ENCODE measurements around the gene MAPKAP1.

The MAPKAP1 gene

DNA sequence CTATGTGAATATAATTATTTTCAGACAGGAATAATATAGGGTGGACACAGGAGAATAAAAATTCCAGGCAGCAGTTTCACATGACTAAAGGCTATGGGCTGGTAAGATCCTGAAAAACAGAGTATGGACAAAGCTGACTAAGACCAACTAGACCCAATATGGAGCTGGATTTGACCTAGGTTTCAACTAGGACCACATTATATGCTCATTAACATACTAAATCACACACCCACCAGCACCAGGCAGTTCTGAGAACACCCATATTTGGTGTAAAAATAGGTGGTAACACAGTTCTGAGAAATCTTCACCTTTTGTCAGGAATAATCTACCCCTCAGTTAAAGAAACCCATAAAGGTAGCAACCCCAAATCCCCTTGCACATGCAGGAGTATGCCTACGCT is 64.7 kb downstream of the MAPKAP1 start:
- DNase-seq (ENCODE audit: low spot score), result no peak

DNA sequence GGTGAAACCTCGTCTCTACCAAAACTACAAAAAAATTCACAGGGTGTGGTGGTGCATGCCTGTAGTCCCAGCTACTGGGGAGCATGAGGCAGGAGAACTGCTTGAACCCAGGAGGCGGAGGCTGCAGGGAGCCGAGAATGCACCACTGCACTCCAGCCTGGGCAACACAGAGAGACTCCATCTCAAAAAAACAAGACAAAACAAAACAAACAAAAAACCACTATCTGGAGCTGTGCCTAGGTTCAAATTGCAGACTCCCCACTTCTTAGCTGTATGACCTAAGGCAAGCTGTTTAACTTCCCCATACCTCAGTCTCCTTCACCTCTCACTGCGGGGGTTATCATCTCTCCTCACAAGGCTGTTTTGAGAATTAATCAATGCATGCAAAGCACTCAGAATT is 68.0 kb downstream of the MAPKAP1 start:
- no peak for DNase-seq (ENCODE audit: low spot score)

DNA sequence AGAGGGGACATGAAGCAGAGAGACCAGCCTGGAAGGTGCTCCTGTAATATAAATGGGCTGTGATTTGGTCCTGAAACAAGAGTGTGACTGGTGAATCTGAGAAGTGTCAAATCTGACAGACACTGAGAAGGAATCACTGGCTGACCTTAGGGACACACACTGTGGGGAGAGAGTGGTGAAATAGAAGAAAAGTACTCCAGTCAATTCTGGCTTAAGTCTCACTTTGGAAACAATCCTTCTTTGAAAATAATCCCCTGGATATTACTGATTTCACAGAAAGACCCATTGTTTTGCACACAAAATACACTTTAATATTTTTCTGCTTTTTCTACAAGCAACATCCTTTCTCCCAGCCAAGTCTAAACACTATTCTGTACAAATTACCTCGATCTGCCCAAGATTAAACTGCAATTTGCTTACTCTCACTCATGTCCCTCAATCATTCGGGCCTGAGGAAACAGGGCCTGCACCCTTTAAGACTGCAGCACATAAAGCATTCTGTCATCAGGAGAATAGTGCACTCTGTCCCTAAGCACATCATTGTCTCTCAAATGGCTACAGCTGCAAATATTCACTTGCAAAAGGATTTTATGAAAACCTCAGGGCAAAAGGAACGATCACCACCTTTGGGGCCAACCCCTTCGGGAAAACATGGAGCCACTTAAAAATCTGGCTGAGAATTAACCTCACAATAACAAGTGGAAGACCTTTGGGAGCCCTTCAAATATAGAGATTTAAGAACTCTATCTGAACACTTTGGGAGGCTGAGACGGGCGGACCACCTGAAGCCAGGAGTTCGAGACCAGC is 68.6 kb downstream of the MAPKAP1 start:
- DNase-seq (ENCODE audit: low spot score), result no peak

DNA sequence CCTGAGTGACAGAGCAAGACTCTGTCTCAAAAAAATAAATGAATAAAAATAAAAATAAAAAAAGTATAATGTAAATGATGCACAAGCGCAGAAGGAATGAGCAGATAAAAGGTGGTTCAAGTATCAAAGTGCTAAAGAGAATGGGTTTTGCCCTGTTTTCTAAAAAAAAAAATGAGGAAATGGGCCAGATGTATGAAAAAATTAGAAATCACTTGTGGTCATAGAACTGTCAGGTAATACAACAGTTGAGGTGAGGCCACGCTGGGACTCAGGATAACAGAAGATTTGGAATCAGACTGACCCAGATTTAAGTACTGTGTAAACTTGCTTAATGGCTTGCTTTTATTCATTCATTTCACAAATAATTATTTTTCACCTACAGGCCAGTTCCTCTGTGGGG is 69.8 kb downstream of the MAPKAP1 start:
- no peak for DNase-seq (ENCODE audit: low spot score)

DNA sequence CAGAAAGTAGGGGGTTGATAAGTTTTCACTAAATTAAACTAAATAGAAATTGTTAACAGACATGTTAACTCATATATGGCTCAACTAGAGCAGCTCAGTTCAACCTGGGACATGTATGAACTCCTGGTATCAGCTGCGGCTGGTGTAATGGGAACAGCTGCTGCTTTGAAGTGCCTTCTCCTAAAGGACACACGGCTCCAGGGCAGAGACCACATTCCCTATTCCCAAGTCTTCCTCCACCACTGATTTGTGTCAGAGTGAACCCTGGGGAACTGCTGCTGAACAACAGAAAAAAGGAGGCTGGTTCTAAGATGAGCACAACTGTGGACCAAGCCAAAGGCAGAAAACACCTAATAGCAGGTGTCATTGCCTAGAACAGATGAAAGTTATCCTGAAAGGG is 71.1 kb downstream of the MAPKAP1 start:
- no peak for DNase-seq (ENCODE audit: low spot score)

DNA sequence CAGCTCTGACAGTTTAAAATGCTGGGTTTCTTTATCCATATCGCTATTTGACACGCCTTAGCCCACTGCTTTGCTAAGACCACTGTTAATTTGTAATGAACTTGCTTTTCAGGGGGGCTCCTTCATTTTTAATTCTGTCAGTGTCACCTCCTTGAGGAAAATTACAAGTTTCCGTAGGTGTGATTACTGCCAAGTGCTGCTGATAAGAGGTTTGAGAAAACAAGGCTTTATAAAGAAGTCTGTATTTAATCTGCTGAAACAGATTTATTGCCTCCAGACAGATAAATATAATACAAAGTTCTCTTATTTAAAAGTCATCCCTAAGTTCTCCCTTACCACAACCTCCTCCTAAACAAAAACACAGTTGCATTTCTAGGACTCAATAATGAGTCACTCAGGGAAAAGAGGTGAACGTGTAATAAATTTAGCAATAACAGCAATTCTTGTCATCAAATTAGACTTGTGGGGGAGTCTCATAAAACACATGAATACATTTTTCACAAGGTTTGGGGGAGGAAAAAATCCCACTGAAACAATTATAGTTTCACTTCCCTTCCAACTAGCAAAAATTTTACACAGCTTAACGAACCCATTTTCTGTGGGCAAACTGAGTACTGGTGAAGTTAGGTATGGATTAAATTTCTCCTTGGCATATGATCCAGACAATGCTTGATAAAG is 72.8 kb downstream of the MAPKAP1 start:
- DNase-seq (ENCODE audit: low spot score), result no peak

DNA sequence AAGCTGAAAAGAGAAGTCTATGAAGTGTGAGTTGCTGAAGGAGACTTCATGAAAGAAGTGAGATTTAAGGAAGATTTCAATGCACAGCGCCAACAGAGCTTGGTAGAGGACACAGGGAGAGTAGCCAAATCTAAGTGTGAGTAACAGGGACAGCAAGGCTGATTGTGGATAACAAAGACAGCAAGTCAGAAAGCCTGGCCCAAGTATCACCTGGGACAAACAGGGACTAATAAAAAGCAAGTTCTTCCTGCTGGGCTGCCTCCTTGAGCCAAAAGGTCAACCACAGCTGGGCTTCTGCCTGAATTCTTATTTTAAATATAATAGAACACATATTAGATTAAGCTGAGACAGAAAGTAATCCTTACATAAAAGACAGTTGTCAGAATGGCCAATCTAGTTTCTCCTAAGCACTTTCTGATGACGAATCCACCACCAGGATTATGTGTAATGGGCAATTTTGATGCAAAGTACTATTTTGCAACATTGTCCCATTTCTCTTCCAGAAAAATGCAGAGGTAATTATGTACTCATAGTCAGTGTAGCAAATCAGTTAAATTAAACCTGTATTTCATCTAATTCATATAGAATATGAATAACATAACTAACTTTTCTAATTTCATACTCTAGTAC is 73.8 kb downstream of the MAPKAP1 start:
- no peak for DNase-seq (ENCODE audit: low spot score)

DNA sequence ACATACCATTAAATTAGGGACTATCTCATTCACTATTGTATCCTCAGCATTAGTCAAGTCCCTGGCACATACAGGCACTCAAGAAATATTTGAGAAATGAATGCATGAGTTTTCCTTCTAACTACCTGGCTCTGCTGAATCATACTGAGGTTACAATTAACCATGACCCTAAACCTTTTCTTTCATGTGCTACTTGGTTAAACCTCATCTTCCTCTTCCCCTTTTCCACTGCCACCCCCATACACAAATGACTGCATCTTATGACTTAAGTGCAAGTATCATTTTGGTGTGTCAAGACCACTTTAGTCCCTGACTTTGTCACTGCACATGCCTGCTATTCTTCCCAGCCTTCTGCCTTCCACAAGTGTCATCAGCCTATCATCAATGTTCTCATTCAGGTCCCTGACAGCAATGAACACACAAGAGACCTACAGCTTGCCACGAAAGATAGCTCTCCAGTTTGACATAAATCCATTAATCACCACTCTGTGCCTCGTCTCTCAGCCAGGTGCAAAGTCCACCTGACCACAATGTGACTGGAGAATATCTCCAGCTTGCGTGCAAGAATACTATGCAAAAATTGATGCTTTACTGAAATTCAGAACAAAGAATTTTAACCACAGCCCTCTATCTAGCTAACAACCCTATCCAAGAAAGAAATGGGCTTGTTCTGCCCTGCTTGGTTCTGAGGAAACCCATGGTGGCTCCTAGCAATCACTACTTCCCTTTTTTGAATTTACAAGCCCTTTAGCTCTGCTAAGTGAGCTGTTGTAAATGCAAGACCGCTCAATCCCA is 74.5 kb downstream of the MAPKAP1 start:
- no peak for DNase-seq (ENCODE audit: low spot score)

DNA sequence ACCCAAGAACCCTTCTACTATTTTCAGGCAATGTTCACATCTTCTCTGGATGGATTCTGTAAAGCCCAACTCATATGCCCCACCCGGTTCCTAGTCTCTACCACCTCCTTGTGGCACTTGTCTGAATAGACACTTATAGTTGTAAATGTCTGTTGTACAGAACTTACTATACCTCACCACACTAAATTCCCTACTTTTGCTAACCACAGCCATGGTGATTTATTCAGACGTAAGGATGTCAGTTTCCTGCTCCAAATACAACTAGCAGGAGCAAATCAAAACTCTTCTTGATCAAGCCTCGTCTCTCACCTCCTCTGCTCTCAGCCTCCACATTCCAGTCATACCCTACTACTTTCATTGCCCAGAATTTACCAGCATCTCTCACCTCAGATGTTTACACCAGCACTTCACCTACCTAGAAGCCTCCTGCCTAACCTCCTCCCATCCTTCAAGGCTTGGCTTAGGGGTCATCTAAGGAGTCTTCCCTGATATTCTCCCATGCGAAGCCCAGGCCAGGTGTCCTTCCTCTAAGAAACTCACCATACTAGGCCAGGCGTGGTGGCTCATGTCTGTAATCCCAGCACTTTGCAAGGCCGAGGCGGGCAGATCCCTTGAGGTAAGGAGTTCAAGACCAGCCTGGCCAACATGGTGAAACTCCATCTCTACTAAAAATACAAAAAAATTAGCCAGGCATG is 75.5 kb downstream of the MAPKAP1 start:
- DNase-seq (ENCODE audit: low spot score), result peak; percentile 65

DNA sequence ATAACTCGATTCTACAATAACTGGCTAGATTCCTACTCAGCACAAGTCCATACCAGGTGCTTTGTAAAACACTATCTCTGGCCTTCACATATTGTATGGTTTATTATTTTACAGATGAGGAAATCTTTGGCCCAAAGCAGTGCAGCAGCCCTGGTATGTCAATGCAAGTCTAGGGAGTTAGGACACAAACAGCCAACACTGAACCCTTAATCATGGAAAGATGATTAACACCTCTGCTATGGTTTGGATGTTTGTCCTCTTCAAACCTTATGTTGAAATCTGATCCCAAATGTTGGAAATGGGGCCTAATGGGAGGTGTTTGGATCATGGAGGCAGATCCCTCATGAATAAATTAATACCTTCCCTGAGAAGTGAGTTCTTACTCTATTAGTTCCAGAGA is 76.6 kb downstream of the MAPKAP1 start:
- DNase-seq (ENCODE audit: low spot score), result no peak

DNA sequence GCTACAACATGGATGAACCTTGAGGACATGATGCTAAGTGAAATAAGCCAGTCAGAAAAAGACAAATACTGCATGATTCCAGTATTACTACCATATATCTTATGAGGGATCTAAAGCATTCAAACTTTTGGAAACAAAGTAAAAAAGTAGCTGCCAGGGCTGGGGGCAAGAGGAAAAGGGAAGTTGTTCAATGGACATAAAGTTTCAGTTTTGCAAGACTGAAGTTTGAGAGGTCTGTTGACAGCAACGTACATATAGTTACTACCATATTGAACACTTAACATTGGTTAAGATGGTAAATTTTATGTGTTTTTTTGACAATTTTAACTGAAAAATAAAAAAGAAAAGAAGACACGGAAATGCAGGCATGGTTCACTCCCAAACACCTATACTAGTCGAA is 77.6 kb downstream of the MAPKAP1 start:
- no peak for DNase-seq (ENCODE audit: low spot score)

DNA sequence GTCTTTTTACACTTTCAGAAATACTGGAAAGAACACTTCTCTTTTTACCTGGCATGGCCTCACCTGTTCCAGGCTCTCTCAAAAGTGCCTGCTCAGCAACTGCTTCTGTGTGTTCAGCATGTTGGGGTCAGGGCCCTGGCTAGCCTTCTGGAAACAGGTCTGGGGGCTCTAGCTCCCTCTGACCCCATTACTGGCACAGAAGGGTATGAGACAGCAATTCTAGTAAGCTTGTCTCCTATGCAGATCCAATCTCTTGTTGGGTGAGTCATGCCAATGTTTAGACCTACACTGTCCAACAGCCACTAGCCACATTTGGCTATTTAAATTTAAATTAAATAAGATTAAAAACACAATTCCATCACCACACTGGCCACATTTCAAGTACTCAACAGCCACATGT is 80.8 kb downstream of the MAPKAP1 start:
- DNase-seq (ENCODE audit: low spot score), result no peak

DNA sequence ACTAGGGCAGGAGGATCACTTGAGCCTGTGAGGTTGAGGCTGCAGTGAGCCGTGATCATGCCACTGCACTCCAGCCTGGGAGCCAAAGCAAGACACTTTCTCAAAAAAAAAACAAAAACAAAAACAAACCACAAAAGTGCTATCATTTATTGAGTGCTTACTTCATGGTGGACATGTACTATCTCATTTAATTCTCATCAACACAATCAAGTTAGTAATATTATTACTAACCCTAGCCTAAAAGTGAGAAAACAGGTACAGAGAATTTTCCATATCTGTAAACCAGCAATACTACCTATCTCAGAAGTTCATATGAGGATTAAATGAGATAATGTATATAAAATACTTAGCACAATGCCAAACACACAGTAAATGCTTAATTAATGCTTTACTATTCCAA is 85.8 kb downstream of the MAPKAP1 start:
- no peak for DNase-seq (ENCODE audit: low spot score)

DNA sequence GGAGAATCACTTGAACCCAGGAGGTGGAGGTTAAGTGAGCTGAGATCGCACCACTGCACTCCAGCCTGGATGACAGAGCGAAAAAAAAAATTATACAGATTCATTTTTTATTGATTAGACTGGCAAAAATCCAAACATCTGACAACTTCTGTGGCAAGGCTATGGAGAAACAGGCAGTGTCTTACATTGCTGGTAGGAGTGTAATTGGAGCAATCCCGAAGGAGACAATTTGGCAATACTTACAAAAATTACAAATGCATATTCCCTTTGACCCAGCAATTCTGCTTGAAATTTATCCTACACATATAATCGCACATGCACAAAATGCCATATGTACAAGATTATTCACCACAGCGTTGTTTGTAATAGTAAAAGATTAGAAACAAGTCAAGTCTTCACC is 86.8 kb downstream of the MAPKAP1 start:
- no peak for DNase-seq (ENCODE audit: low spot score)

DNA sequence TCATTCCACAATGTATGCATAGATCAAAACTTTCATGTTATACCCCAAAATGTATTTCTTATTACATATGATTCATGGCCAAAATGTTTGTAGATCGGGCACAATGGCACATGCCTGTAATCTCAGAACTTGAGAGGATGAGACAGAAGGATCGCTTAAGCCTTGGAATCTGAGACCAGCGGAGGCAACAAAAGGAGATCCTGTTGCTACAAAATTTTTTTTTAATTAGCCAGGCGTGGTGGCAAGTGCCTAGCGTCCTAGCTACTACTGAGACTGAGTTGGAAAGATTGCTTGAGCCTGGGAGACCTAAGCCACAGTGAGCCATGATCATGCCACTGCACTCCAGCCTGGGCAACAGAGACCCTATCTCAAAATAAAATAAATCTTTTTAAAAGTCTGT is 89.9 kb downstream of the MAPKAP1 start:
- DNase-seq (ENCODE audit: low spot score), result no peak

DNA sequence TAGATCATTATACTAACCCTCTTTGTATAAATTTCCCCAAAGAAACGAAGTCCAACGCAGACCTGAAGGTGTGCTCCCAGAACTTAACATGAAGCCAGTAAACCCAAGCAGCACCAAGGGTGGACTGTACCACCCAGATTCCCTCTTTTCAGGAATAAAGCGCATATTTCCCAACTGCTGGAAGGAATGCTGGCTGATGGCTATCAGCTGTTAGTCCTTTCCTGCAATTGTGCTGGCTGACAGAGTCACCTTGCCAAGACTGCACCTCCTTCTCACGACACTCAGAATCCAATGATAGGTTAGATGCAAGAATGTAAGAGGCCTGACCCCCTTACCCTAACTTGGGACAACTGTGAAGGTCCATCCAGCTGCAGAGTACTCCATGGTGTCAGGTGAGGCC is 93.9 kb downstream of the MAPKAP1 start:
- DNase-seq (ENCODE audit: low spot score), result no peak

DNA sequence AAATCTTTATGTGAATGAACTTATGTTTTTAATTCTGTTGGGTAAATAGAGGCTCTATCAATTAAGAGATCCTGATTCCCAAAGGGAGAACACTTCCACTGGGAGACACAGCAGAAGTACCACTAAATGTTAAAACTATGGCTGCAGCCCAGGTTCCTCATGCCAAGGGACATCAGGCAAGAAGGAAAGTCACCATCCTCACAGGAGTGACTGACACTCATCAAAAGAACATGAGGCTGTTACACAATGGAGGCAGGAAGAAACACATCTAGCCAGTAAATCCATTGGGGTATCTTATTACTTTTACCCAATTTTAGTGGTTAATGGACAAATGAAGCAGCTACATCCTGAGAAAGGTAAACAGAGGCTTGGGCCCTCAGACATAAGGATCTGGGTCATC is 94.4 kb downstream of the MAPKAP1 start:
- no peak for DNase-seq (ENCODE audit: low spot score)

DNA sequence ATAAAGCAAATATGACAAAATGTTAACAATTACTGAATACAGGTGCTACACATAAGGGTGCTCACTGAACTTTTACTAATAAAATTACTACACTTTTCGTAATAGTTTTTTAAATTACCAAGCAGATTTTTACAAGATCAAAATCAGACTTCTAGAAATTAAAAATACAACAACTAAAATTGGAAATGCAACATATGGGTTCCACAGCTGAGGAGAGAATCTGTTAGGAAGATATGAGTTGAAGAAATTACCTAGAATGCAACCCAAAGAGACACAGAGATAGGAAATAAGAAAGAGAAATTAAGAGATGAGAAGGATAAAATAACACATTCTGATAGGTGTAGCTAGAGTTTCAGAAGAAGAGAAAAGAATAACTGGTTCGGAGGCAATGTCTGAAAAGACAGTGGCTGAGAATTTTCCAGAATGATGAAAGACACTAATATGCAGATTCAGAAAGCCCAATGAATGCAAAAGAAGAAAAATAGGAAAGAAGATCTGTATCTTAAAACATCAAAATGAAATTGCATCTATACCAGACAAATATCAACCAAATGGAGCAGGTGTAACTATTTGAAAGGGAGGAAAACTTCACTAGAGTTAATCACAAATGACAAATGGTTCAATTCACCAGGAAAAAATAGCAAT is 95.8 kb downstream of the MAPKAP1 start:
- no peak for DNase-seq (ENCODE audit: low spot score)

DNA sequence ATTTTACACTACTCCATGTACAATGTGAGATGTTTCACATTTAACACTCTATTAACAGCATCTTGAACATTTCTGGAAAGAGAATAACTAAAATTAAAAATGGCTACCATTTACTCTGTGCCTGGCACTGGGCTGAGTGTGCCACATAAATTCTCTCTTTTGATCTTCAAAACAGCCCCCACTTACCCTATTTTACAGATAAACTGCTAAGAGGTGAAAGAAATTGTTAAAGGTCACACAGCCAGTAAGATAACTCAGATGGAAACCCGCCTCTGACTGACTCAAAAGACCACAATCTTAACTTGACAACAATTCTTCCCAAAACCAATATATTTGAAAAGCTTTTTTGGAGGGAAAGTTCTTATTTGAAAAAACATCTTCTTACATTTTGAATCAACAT is 97.3 kb downstream of the MAPKAP1 start:
- DNase-seq (ENCODE audit: low spot score), result no peak

DNA sequence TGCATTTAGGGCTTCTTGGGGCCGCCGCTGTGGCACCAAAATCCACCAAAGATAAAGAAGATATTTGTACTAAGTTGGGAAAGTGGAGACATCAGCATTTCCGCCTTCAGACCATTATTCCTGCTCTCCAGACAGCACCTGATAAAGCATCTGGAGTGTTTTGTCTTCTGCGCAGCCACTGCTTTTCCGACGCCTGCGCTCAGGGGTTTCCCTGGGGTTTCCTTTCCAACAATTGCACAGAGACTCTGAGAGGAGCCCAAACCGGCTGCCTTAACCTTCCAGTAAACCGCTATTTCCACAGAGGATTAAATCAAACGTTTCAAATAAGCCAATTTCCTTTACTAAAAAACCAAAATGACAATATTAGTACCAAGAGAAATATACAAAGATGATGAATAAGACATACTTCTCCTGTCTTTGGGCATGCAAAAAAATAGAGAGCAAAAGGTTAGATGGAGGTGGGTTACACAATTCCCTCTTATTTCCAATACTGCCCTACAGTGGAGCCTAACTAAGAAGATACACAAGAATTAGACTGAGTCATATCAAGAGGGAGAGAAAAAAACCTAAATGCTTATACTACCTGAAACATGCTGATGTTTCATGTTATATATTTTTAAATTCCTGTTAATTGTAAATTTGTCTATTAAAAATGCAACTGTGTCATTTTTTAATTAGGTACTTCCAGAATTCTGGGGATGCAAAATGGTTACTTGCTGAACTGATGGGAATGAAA is 98.4 kb downstream of the MAPKAP1 start:
- DNase-seq (ENCODE audit: low spot score), result no peak

DNA sequence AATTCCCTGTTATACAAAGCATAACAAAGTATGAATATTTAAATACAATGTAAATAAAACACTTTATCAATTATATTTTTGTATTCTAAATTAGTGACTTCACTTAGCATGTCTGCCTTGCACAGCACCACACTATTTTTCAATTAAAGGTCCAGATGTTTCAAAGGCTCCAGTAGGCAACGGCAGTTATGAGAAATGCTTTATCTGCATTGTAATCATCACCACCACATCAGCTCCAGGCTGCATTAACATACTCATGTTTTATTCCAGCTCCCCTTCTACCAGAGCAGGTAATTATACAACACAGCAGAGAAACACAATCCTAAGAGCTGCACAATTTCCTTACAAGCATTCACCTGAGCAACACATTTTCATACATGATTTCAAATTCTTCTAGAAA is 102.8 kb downstream of the MAPKAP1 start:
- no peak for DNase-seq (ENCODE audit: low spot score)
